ENCODE measurements around the gene GON7.

- TF ChIP-seq CTCF (IDR thresholded peaks at IDR 0.05): no peak
- TF ChIP-seq ZFX (IDR thresholded peaks at IDR 0.05; ENCODE audit: borderline replicate concordance): no peak
These were observed 45.4 kb downstream of the GON7 start for GRCh38 chr14:93161411-93161940.

Data from 22Rv1 (cell line).